SK-N-SH (cell line): ENCODE measurements around the gene STT3B. TPM values are rescaled to one million over a fixed set of nuclear protein-coding genes. Genes with fewer than 3 reads are reported as not detected.

Source experiments
- CTCF ChIA-PET: fragments of 300-600, 350-600 bp; formaldehyde crosslinking; extraction: SDS; loops from one replicate; lab custom pipeline; 2021; lab: Yijun Ruan, JAX
- POLR2A ChIA-PET: fragments of 350-600 bp; sonication (Branson Sonifier 250); formaldehyde crosslinking; extraction: SDS; loops from one replicate; lab custom pipeline; 2020; ENCODE audit warnings: antibody characterized with exemption, inconsistent platforms; lab: Yijun Ruan, JAX
- DNase-seq: peaks from one replicate; pipeline ENCODE4 v3.0.0; 2012
- H2AFZ ChIP-seq: fragments of 200-600 bp; sonication (generic); 2 replicates; pipeline ENCODE4 v1.8.1; 2016; ENCODE audit warnings: antibody characterized with exemption, mild to moderate bottlenecking, low read depth
- H3F3A ChIP-seq: fragments of 200-600 bp; sonication (generic); replicated peaks from 2 replicates; pipeline ENCODE3; 2016; ENCODE audit warnings: antibody characterized with exemption, mild to moderate bottlenecking; ENCODE audit not compliant: insufficient read depth
- H3K27ac ChIP-seq, 2 experiments: fragments of 200-500 bp in 1 of 2; fragments of 200-600 bp in 1 of 2; sonication (Bioruptor generic) in 1 of 2; sonication (generic), shearing (Covaris generic) in 1 of 2; 2 replicates each; pipeline versions ENCODE4 v1.5.1 to v1.6.1; 2014 to 2016; ENCODE audit warnings: low read depth in 2 of 2, inconsistent platforms in 1 of 2, low read length in 1 of 2, mild to moderate bottlenecking in 1 of 2, mixed read lengths in 1 of 2
- H3K27me3 ChIP-seq: fragments of 200-600 bp; sonication (generic), shearing (Covaris generic); 2 replicates; pipeline ENCODE4 v1.6.1; 2016; ENCODE audit warnings: mixed run types; ENCODE audit not compliant: insufficient read depth
- H3K36me3 ChIP-seq, 2 experiments: fragments of 200-500 bp in 1 of 2; fragments of 200-600 bp in 1 of 2; sonication (Bioruptor generic) in 1 of 2; sonication (generic) in 1 of 2; replicated peaks in 1 of 2; 2 replicates each; pipeline versions ENCODE3 to v1.5.1; 2014 to 2016; ENCODE audit warnings: low read length in 1 of 2, mild to moderate bottlenecking in 1 of 2; ENCODE audit not compliant: insufficient read depth in 2 of 2, control insufficient read depth in 1 of 2
- H3K4me1 ChIP-seq, 2 experiments: fragments of 200-500 bp in 1 of 2; fragments of 200-600 bp in 1 of 2; sonication (Bioruptor generic) in 1 of 2; sonication (generic), shearing (Covaris generic) in 1 of 2; 2 replicates each; pipeline versions ENCODE4 v1.5.1 to v1.6.1; 2014 to 2016; ENCODE audit warnings: low read depth in 1 of 2, low read length in 1 of 2, mixed run types in 1 of 2; ENCODE audit not compliant: insufficient read depth in 2 of 2, control insufficient read depth in 1 of 2
- H3K4me2 ChIP-seq: fragments of 200-600 bp; sonication (generic), shearing (Covaris generic); 2 replicates; pipeline ENCODE4 v1.6.1; 2017; ENCODE audit warnings: mixed run types
- H3K4me3 ChIP-seq, 2 experiments: fragments of 200-500 bp in 1 of 2; fragments of 200-600 bp in 1 of 2; sonication (Bioruptor generic) in 1 of 2; sonication (generic), shearing (Covaris generic) in 1 of 2; 2 replicates each; pipeline versions ENCODE4 v1.5.1 to v1.8.1; 2014 to 2016; ENCODE audit warnings: low read depth in 2 of 2, inconsistent platforms in 1 of 2, low read length in 1 of 2, mild to moderate bottlenecking in 1 of 2, mixed read lengths in 1 of 2, moderate library complexity in 1 of 2
- H3K79me2 ChIP-seq: fragments of 200-600 bp; sonication (generic); 2 replicates; pipeline ENCODE4 v1.8.1; 2017; ENCODE audit warnings: mild to moderate bottlenecking; ENCODE audit not compliant: insufficient read depth
- H3K9ac ChIP-seq: fragments of 200-600 bp; sonication (generic); 2 replicates; pipeline ENCODE4 v1.6.1; 2017; ENCODE audit warnings: mixed run types
- H3K9me2 ChIP-seq: fragments of 200-600 bp; sonication (generic); 2 replicates; pipeline ENCODE4 v1.6.1; 2017; ENCODE audit warnings: mixed run types
- H3K9me3 ChIP-seq: fragments of 200-600 bp; sonication (generic); 2 replicates; pipeline ENCODE4 v1.6.1; 2017; ENCODE audit warnings: mixed run types, mild to moderate bottlenecking, moderate library complexity
- H4K20me1 ChIP-seq: fragments of 200-600 bp; sonication (generic); 2 replicates; pipeline ENCODE4 v1.6.1; 2017; ENCODE audit warnings: mild to moderate bottlenecking, mixed run types; ENCODE audit not compliant: insufficient read depth
- ELF1 ChIP-seq: IDR thresholded peaks from 2 replicates; pipeline ENCODE4 v1.4.0; 2012
- EP300 ChIP-seq, 2 experiments: IDR thresholded peaks; 2 replicates each; pipeline versions ENCODE4 v1.4.0 to v1.6.1; 2012; ENCODE audit warnings: borderline replicate concordance in 1 of 2, low read depth in 1 of 2, low read length in 1 of 2
- EZH2phosphoT487 ChIP-seq: fragments of 200-600 bp; sonication (generic); IDR thresholded peaks from 2 replicates; pipeline ENCODE4 v1.6.1; 2017; ENCODE audit warnings: low read depth, mixed run types, mild to moderate bottlenecking, antibody characterized with exemption, moderate library complexity, borderline replicate concordance
- FOSL2 ChIP-seq: IDR thresholded peaks from 2 replicates; pipeline ENCODE4 v1.4.0; 2012; ENCODE audit warnings: low read depth, mild to moderate bottlenecking, moderate library complexity, borderline replicate concordance
- FOXM1 ChIP-seq: IDR thresholded peaks from 2 replicates; pipeline ENCODE4 v1.4.0; 2012; ENCODE audit warnings: low read depth, mild to moderate bottlenecking
- GABPA ChIP-seq: IDR thresholded peaks from 2 replicates; pipeline ENCODE4 v1.4.0; 2012; ENCODE audit warnings: low read depth, mild to moderate bottlenecking
- JUND ChIP-seq: IDR thresholded peaks from 2 replicates; pipeline ENCODE4 v1.4.0; 2012
- MEF2A ChIP-seq: IDR thresholded peaks from 2 replicates; pipeline ENCODE4 v1.4.0; 2012; ENCODE audit warnings: low read depth, borderline replicate concordance
- MXI1 ChIP-seq: IDR thresholded peaks from 2 replicates; pipeline ENCODE4 v1.6.1; 2012; ENCODE audit warnings: mild to moderate bottlenecking, low read depth, low read length, improper control_type of control experiment
- PBX3 ChIP-seq: IDR thresholded peaks from 2 replicates; pipeline ENCODE4; 2012
- RAD21 ChIP-seq: IDR thresholded peaks from 2 replicates; pipeline ENCODE4 v1.6.1; 2012; ENCODE audit warnings: mild to moderate bottlenecking, low read length
- RCOR1 ChIP-seq: fragments of 150-350 bp; IDR thresholded peaks from 2 replicates; pipeline ENCODE4 v1.6.1; 2017; ENCODE audit warnings: antibody characterized with exemption, low read length
- RFX5 ChIP-seq: IDR thresholded peaks from 2 replicates; pipeline ENCODE4 v1.6.1; 2012; ENCODE audit warnings: mild to moderate bottlenecking, improper control_type of control experiment, low read length
- RXRA ChIP-seq: IDR thresholded peaks from 2 replicates; pipeline ENCODE4 v1.4.0; 2012; ENCODE audit warnings: low read depth, mild to moderate bottlenecking, borderline replicate concordance
- SIN3A ChIP-seq: IDR thresholded peaks from 2 replicates; pipeline ENCODE4 v1.6.1; 2012; ENCODE audit warnings: low read depth, mild to moderate bottlenecking, low read length, moderate library complexity, borderline replicate concordance
- SMC3 ChIP-seq: IDR thresholded peaks from 2 replicates; pipeline ENCODE4 v1.6.1; 2012; ENCODE audit warnings: low read depth, low read length, improper control_type of control experiment
- TEAD4 ChIP-seq: IDR thresholded peaks from 2 replicates; pipeline ENCODE4 v1.4.0; 2012; ENCODE audit warnings: mild to moderate bottlenecking, borderline replicate concordance; ENCODE audit not compliant: insufficient read depth
- USF1 ChIP-seq: IDR thresholded peaks from 2 replicates; pipeline ENCODE4 v1.4.0; 2012; ENCODE audit warnings: low read depth, borderline replicate concordance
- USF2 ChIP-seq: fragments of 150-350 bp; IDR thresholded peaks from 2 replicates; pipeline ENCODE4 v1.6.1; 2017; ENCODE audit warnings: antibody characterized with exemption, low read length, low read depth, borderline replicate concordance
- YY1 ChIP-seq: IDR thresholded peaks from 2 replicates; pipeline ENCODE4 v1.4.0; 2012; ENCODE audit warnings: low read depth, mild to moderate bottlenecking
- WGBS: methylation state at CpG from one replicate; pipeline ENCODE4 v1.1.6; 2017; ENCODE audit warnings: low lambda C conversion rate; 5-methylcytosine and 5-hydroxymethylcytosine counted together
- polyA plus RNA-seq, 3 experiments: library from polyadenylated mRNA; depleted of rRNA; stranded (reverse); fragments of >200 nt; gene quantifications; 2 replicates each; pipeline ENCODE4 v1.2.3, GENCODE V29; 2012
- TF ChIP-seq, protein P1 (sequence below): fragments of 150-350 bp; IDR thresholded peaks from 2 replicates; pipeline ENCODE4 v1.6.1; 2016; ENCODE audit warnings: mild to moderate bottlenecking, low read depth, low read length
- TF ChIP-seq, protein P2 (sequence below): IDR thresholded peaks from 2 replicates; pipeline ENCODE4 v1.4.0; 2012; ENCODE audit warnings: low read depth, borderline replicate concordance

STT3B gene
- polyA plus RNA-seq, 1 of the 3 experiments (the other 2 are of a cell fraction): 27.9 TPM

DNA sequence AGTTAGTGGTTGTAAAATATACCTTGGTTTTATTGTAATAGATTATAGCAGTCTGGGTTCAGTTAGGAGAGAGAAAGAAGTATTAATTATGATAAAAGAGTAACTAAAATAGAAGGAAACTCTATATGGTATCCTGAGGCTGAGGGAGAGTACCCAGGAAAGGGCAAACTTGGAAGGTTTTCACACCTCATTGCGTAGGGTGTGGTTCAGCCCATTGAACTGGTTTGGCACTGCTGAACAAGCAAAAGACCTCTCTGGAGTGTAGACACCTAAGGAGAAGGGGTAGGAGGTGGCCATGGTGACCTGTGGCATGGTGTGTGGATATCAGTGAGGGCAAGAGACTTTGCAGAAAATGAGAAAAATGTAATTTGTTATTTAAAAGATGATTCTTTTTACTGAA lies 63.5 kb downstream of the STT3B start:
- H3K4me2 ChIP-seq: no peak overlapping the region
- H3K9me2 ChIP-seq: 0 out of 2 replicates have a peak, but pooled peaks cover 5% of the 10 kb centered on the region
- POLR2A ChIA-PET: no interaction called here
- H3K4me3 ChIP-seq: no peak overlapping the region
- H3K36me3 ChIP-seq: peaks cover 16 to 49% of the 10 kb centered on the region in 2 experiments
- no peak overlapping the region for H2AFZ ChIP-seq
- no peaks in the 10 kb centered on the region for H3K9me3 ChIP-seq
- H3F3A ChIP-seq: peaks cover 3% of the 10 kb centered on the region
- no peaks in the 10 kb centered on the region for H3K27me3 ChIP-seq
- H3K4me1 ChIP-seq: no peaks in the 10 kb centered on the region
- no peak for DNase-seq
- peaks cover 54% of the 10 kb centered on the region for H3K79me2 ChIP-seq
- H3K9ac ChIP-seq: no peak overlapping the region
- no peaks in the 10 kb centered on the region for H4K20me1 ChIP-seq
- H3K27ac ChIP-seq: no peak overlapping the region
- no peak for TF ChIP-seq GABPA
- TF ChIP-seq YY1: no peak
- no peak for TF ChIP-seq RXRA
- TF ChIP-seq MEF2A: no peak
- no peak for TF ChIP-seq RCOR1
- TF ChIP-seq EP300 (IDR thresholded peaks at IDR 0.05; ENCODE audit: borderline replicate concordance in 1 of 2, low read depth in 1 of 2, low read length in 1 of 2): no peak
- no peak for TF ChIP-seq TEAD4
- TF ChIP-seq JUND: no peak
- TF ChIP-seq USF1: no peak
- no peak for TF ChIP-seq FOXM1
- no peak for TF ChIP-seq MXI1
- TF ChIP-seq RAD21: no peak
- TF ChIP-seq ELF1: no peak
- TF ChIP-seq FOSL2: no peak
- TF ChIP-seq RFX5: no peak
- TF ChIP-seq, all 33 proteins: peak for 0
- CTCF ChIA-PET: no interaction called here
- 95% methylated on average over 1 of the region's 1 CpG for WGBS

DNA sequence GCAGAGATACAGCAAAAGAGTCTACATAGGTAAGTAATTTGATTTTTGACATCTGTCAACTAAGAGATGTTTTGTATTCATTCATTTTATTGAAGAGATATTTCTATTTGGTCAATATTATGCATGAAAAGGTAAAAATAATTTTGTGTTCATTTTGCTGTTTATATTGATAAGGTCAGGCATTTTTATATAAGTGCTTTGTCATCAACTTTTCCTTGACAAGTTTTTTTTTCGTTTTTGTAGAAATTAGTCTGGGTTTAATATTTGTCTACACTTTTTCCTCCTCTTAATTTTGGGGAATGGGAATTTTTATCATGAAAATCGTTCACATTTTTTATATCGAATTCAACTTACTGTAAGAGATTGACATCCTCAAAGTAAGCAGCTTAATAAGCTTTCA lies 67.7 kb downstream of the STT3B start:
- H3F3A ChIP-seq: peaks cover 3% of the 10 kb centered on the region
- no peak overlapping the region for H3K4me3 ChIP-seq
- DNase-seq: no peak
- no peak overlapping the region for H2AFZ ChIP-seq
- 0 out of 2 replicates have a peak, but pooled peaks cover 5% of the 10 kb centered on the region for H3K9me2 ChIP-seq
- no peaks in the 10 kb centered on the region for H4K20me1 ChIP-seq
- H3K9ac ChIP-seq: no peak overlapping the region
- TF ChIP-seq JUND (no peak), PBX3 (no peak), MEF2A (no peak), FOXM1 (no peak), SIN3A (no peak), SMC3 (no peak), USF2 (no peak), EZH2phosphoT487 (no peak), RCOR1 (no peak)
- TF ChIP-seq, protein P1, sequence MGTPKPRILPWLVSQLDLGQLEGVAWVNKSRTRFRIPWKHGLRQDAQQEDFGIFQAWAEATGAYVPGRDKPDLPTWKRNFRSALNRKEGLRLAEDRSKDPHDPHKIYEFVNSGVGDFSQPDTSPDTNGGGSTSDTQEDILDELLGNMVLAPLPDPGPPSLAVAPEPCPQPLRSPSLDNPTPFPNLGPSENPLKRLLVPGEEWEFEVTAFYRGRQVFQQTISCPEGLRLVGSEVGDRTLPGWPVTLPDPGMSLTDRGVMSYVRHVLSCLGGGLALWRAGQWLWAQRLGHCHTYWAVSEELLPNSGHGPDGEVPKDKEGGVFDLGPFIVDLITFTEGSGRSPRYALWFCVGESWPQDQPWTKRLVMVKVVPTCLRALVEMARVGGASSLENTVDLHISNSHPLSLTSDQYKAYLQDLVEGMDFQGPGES: no peak
- TF ChIP-seq, protein P2, sequence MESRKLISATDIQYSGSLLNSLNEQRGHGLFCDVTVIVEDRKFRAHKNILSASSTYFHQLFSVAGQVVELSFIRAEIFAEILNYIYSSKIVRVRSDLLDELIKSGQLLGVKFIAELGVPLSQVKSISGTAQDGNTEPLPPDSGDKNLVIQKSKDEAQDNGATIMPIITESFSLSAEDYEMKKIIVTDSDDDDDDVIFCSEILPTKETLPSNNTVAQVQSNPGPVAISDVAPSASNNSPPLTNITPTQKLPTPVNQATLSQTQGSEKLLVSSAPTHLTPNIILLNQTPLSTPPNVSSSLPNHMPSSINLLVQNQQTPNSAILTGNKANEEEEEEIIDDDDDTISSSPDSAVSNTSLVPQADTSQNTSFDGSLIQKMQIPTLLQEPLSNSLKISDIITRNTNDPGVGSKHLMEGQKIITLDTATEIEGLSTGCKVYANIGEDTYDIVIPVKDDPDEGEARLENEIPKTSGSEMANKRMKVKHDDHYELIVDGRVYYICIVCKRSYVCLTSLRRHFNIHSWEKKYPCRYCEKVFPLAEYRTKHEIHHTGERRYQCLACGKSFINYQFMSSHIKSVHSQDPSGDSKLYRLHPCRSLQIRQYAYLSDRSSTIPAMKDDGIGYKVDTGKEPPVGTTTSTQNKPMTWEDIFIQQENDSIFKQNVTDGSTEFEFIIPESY: no peak
- peaks cover 21 to 50% of the 10 kb centered on the region in 2 experiments for H3K36me3 ChIP-seq
- H3K79me2 ChIP-seq: peaks cover 35% of the 10 kb centered on the region
- 96% methylated on average over 3 of the region's 3 CpGs for WGBS
- CTCF ChIA-PET: interaction anchor here (1.0 to 1.2 kb wide), 2 partner anchors 10 to 389 kb away, joined by 3 read pairs; no protein-coding TSS in a partner anchor
- no peaks in the 10 kb centered on the region for H3K9me3 ChIP-seq
- H3K27ac ChIP-seq: no peak overlapping the region
- no peaks in the 10 kb centered on the region for H3K4me1 ChIP-seq
- H3K4me2 ChIP-seq: no peak overlapping the region
- POLR2A ChIA-PET: no interaction called here
- no peaks in the 10 kb centered on the region for H3K27me3 ChIP-seq
